Kidney epithelial cell (primary cell): ENCODE measurements around the gene MRPS18A. TPM values are rescaled to one million over a fixed set of nuclear protein-coding genes. Genes with fewer than 3 reads are reported as not detected.

Source experiments
- DNase-seq: peaks from one replicate; pipeline ENCODE4 v3.0.0-alpha.2; 2010; ENCODE audit warnings: low read depth
- H3K27me3 ChIP-seq: 2 replicates; pipeline ENCODE4 v1.6.0; 2011; ENCODE audit warnings: low read length; ENCODE audit not compliant: control insufficient read depth, insufficient read depth
- H3K36me3 ChIP-seq: 2 replicates; pipeline ENCODE4 v1.5.1; 2011; ENCODE audit warnings: low read length; ENCODE audit not compliant: control insufficient read depth, insufficient read depth
- H3K4me3 ChIP-seq: 2 replicates; pipeline ENCODE4 v1.5.1; 2011; ENCODE audit warnings: low read depth, mild to moderate bottlenecking, control low read depth, low read length
- total RNA-seq: library from RNA; depleted of rRNA; stranded (reverse); fragments of >200 nt; gene quantifications from 2 replicates; pipeline ENCODE4 v1.2.3, GENCODE V29; 2015
- TF ChIP-seq, protein P1 (sequence below): IDR thresholded peaks from 2 replicates; pipeline ENCODE4 v1.5.1; 2011; ENCODE audit warnings: mild to moderate bottlenecking, moderate library complexity, low read length, control low read depth, inconsistent platforms; ENCODE audit not compliant: insufficient read depth, poor library complexity, severe bottlenecking

Gene MRPS18A
- total RNA-seq, 1 donor from 2014 or later: 78.9 TPM

GRCh38 chr6:43622541-43622940 lies 65.0 kb downstream of the MRPS18A start:
- DNase-seq: no peak
- peaks cover 14% of the 10 kb centered on the region for H3K36me3 ChIP-seq
- TF ChIP-seq, protein P1, sequence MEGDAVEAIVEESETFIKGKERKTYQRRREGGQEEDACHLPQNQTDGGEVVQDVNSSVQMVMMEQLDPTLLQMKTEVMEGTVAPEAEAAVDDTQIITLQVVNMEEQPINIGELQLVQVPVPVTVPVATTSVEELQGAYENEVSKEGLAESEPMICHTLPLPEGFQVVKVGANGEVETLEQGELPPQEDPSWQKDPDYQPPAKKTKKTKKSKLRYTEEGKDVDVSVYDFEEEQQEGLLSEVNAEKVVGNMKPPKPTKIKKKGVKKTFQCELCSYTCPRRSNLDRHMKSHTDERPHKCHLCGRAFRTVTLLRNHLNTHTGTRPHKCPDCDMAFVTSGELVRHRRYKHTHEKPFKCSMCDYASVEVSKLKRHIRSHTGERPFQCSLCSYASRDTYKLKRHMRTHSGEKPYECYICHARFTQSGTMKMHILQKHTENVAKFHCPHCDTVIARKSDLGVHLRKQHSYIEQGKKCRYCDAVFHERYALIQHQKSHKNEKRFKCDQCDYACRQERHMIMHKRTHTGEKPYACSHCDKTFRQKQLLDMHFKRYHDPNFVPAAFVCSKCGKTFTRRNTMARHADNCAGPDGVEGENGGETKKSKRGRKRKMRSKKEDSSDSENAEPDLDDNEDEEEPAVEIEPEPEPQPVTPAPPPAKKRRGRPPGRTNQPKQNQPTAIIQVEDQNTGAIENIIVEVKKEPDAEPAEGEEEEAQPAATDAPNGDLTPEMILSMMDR: no peak
- no peaks in the 10 kb centered on the region for H3K27me3 ChIP-seq
- no peak overlapping the region for H3K4me3 ChIP-seq

DNA sequence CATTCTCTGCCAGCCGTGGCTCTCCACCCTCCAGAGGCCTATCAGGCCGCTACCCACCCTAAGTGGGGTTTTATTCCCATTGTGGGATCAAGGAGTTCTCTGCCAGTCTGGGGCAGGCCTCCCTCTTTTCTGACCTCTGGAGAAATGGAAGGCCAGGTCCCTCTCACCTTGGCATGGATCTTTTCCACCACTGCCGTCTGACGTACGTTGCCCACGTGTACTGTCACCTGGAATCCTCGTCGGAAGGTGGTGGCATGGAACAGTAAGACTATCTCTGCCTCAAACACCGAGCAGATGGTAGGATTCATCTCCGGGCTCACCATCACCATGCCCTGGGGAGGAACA lies 65.8 kb downstream of the MRPS18A start:
- Histone ChIP-seq H3K4me3 (no peak overlapping the region), H3K27me3 (no peaks in the 10 kb centered on the region), H3K36me3 (peaks cover 14% of the 10 kb centered on the region)
- TF ChIP-seq, protein P1: no peak
- DNase-seq: no peak

Other genes with a start within 250 kb of the MRPS18A start
- gene DLK2, start 232.2 kb downstream of the MRPS18A start, total RNA-seq: not detected in 2 replicates
- gene TJAP1, start 210.2 kb downstream of the MRPS18A start, total RNA-seq: 31.7 and 42.7 TPM in 2 replicates
- not detected in 2 replicates for gene LRRC73, start 177.4 kb downstream of the MRPS18A start, total RNA-seq
- gene YIPF3, start 170.9 kb downstream of the MRPS18A start, total RNA-seq: 149 and 153 TPM in 2 replicates
- gene POLR1C, start 170.7 kb downstream of the MRPS18A start, total RNA-seq: 36.7 and 46.8 TPM in 2 replicates
- gene XPO5, start 111.8 kb downstream of the MRPS18A start, total RNA-seq: 53.3 and 54.8 TPM in 2 replicates
- 14.0 and 17.3 TPM in 2 replicates for gene POLH, start 111.6 kb downstream of the MRPS18A start, total RNA-seq
- gene GTPBP2, start 58.5 kb downstream of the MRPS18A start, total RNA-seq: 96.5 and 100 TPM in 2 replicates
- 39.4 and 68.0 TPM in 2 replicates for gene MAD2L1BP, start 52.0 kb downstream of the MRPS18A start, total RNA-seq
- gene RSPH9, start 42.8 kb downstream of the MRPS18A start, total RNA-seq: 0.08 and 0.41 TPM in 2 replicates
- gene VEGFA, start 82.4 kb upstream of the MRPS18A start, total RNA-seq: 236 and 264 TPM in 2 replicates